ENCODE data around the gene TLE4.
"Not testable (repeated sequence)": the region's sequence is repeated elsewhere in the genome, so short reads cannot be mapped to it uniquely, and the experiment has no call there.

The TLE4 gene

DNA sequence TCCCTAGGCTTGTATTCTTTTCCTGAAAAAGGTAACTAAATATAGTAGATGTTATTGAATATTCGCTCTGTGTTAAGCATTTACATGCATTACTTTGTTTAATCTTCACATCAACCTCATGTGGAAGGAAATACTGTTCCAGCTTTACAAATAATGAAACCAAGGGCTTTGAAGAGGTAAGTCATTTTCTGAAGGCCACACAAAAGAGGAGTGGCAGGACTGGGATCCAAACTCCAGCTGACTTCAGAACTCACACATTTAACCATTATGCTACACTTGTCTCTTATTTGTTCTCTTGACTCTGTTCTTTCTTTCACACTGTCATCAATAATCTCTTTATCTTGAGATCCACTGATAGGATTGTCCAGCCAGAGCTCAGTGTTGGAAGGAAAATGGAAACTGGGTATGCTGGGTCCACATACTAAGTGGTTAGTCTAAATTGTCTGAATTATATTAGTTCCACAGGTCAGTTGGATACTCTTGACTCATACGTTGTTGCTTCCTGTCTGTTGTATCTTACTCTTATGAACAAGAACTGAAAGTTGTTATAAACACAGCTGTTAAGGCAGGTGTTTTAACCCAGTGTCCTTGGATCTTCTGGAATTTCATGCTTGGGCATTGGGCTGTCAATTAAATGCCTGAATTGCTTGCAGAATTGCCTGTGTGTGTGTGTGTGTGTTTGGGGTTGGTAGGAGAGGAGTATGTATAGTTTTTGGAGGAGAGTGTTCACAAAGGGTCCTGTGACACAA, 65.6 kb downstream of the TLE4 start:
- peak; percentile 19 for DNase-seq (ENCODE audit: low spot score)

DNA sequence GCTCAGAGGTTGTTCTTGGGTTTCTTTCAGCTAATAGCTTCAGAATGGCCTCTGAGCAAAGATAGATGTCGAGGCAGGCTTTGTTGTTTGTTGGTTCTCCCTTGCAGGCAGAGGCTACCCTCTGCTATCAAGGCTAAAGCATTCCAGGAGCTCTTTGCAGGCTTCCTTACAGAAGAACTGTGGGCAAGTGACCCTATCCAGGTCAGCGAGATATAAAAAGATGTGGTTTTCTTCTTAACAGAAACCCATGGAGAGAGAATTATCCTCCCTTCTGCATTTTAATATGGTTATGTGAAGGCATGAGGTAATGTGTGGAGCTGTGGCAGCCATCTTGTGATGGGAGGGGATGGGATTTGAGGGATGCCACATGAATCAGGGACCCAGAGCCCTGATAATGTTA, 67.0 kb downstream of the TLE4 start:
- DNase-seq (ENCODE audit: low spot score): no peak

DNA sequence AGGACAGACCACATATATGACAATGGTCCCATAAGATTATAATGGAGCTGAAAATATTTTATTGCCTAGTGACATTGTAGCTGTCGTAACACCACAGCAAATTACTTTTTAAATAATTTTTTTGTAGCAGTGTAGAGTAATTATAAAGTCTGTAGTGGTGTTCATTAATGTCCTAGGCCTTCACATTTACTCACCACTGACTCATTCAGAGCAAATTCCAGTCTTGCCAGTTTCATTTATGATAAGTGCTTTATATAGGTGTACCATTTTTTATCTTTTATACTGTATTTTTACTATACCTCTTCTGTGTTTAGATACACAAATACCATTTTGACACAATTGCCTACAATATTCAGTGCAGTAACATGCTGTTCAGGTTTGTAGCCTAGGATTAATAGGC, 67.6 kb downstream of the TLE4 start:
- DNase-seq (ENCODE audit: low spot score): no peak

DNA sequence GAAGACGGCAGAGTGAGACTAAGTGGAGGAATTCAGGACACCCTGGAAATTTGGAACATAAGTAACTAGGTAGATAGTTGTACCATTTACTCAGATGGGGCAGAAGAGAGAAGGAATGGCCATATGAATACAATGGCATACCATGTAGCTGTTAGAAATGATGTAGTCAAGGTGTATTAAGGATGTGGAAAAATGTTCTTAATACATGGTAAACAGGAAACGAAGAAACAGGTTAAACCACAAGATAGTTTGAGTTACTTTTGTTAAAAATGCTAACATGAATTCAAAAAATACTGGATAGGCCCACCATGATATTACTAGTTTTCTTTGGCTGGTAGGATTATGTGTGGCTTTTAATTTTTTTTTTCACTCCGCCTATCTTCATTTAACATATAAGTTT, 68.3 kb downstream of the TLE4 start:
- DNase-seq (ENCODE audit: low spot score): not testable (repeated sequence)

DNA sequence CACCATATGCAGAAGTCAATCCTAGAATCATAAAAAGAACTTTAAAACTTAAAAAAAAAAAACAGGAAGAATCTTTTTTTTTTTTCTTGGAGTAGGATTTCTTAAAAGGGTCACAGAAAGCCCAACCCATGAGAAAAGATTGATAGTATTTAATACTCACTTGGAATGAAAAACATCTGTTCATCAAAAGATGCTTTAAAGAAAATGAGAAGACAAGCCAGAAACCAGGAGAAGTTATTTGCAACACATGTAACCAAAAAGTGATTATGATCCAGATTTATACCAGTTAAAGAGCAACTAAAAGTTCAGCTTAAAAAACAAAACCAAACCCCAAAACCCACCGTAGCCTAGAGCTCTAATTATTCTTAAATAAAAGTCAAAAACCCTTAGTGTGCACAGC, 69.3 kb downstream of the TLE4 start:
- DNase-seq (ENCODE audit: low spot score): no peak

DNA sequence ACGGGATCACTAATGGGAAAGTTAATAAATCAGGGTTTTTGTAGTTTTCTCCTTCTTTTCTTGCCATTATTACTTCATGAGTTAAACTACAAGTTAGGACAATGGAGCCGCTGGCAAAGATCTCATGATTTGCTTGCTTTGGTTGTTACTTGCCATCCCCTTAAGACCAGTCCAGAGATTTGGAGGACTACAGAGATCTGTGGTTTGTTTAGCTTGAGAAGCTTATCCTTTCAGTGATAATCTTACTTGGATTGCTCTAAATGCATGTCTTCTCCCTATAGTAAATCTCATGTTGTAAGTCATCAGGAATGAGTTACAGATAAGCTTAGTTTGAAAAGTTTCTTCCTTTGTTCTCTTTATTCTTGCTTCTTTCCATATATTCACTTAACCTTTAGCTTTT, 70.9 kb downstream of the TLE4 start:
- DNase-seq (ENCODE audit: low spot score): no peak

DNA sequence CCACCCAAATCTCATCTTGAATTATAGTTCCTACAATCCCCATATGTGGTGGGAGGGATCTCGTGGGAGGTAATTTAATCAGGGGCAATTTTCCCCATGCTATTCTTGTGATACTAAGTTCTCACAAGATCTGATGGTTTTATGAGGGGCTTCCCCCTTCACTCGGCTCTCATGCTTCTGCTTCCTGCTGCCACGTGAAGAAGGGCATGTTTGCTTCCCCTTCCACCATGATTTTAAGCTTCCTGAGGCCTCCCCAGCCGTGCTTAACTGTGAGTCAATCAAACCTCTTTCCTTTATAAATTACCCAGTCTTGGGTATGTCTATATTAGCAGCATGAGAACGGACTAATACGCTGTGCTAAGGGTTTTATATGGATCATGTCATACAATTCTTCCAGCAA, 72.3 kb downstream of the TLE4 start:
- no peak for DNase-seq (ENCODE audit: low spot score)

DNA sequence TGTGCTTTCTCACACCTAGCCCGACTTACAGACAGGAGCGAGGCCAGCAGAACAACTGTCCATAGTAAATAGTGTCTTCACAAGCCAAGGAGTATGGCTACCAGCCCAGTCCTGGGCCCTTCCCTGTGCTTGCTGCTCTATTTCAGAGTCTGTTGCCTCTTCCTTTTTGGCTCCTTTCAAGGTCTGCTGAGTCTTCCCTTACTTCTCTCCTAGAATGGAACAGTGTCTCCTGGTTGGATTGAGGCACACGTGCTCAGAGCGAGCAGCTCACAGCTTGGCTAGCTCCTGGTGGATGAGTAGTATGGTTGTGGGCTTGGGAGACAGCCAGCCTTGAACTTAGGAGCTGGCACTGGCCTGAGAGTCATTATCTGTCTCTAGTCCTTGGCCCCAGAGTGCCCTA, 72.8 kb downstream of the TLE4 start:
- no peak for DNase-seq (ENCODE audit: low spot score)

DNA sequence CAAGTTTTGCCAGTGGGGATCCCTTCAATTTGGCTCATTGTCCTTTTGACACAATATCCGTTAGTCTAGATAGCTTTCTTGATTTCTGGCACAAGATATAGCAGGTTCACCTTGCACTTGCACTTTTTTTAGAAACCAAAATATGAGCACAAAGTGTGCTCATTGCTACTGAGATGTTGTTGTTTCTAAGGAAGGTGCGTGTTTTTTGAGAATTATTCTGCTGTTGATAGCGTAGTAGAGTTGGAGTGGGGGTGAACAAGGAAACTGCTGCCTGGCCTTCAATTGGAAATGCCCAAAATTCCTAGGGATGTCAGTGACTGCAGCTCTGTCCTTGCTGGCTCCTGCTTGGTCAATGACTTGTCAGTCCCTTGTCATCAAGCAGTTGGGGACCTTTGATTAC, 73.3 kb downstream of the TLE4 start:
- DNase-seq (ENCODE audit: low spot score): no peak

DNA sequence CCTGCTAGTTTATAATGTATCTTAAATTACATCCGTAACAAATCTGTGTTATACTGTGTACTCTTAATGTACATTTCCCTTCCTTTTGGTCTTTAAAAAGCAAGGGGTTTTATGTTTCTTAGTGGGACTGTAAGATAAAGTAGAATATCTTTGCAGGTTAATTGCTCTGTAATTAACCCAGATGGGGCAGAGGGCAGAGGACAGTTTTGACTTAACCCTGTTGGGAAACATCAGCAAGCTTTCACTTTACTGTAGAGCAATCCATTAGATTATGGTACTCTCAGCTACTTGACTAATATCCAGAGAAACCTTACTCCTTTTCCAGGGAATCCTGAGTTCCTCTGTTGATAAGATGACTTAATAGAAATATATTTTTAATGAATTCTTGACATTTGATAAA, 74.3 kb downstream of the TLE4 start:
- DNase-seq (ENCODE audit: low spot score): no peak

DNA sequence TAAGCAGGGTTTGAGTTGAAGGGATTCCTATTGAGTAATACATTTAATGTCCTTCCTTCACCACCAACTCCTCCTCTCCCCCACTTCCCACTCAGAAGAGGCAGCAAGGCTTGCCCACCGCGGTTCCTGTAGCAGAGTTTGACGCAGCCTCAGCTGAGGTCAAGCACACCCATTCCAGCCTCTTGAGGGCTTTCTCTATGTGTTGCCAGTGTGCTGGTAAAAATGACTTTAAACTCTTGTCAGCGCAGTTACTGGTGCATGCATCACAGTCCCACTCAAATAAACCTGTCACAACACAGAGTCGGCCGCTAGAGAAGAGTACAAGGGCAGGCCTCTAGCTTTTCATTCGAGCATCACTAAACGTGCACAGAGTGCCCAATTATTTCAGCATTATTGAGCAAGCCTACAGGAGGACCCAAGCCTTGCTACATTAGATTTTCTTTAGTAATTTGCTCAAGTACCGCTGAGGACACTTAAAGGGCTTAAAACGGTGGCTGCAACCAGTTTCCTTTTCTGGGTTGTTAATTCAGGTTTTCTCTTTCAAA, 79.6 kb downstream of the TLE4 start:
- DNase-seq (ENCODE audit: low spot score): no peak

DNA sequence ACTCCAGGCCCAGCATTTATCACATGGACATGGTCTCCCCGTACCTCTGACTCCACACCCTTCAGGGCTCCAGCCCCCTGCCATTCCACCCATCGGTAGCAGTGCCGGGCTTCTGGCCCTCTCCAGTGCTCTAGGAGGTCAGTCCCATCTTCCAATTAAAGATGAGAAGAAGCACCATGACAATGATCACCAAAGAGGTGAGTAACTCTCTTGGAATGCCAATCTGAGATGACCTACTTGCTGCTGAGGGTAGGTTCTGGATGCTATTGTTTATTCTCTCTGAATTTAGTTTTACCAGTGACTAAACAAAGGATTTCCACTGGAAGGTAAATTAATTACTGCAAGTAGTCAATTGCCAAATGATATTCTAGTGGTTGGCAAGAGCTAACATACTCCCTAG, 80.8 kb downstream of the TLE4 start:
- peak; percentile 8 for DNase-seq (ENCODE audit: low spot score)

DNA sequence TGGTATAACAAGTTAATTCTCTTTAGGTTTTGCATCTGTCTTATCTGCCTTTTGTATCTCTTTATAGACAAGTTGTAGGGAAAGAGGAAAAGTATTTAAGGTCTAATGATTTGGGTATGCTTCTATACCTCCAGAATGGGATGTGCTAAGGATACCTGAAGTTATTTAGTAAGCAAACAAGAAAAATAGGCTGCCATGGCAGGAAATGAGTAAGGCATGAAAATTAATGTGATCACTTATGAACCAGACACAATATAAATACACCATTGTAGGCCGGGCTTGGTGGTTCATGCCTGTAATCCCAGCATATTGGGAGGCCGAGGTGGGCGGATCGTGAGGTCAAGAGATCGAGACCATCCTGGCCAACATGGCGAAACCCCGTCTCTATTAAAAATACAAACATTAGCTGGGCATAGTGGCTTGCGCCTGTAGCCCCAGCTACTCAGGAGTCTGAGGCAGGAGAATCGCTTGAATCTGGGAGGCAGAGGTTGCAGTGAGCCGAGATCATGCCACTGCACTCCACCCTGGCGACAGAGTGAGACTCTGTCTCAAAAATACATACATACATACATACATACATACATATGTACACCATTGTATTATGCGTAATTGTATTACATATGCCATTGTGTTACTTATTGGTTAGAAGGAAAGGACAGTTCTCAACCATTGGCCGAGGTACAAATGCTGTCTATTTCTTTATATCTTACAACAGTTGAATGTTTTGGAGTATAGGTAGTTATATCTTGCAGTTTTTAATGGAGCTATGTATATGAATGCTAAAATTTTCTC, 83.0 kb downstream of the TLE4 start:
- not testable (repeated sequence) for DNase-seq (ENCODE audit: low spot score)

DNA sequence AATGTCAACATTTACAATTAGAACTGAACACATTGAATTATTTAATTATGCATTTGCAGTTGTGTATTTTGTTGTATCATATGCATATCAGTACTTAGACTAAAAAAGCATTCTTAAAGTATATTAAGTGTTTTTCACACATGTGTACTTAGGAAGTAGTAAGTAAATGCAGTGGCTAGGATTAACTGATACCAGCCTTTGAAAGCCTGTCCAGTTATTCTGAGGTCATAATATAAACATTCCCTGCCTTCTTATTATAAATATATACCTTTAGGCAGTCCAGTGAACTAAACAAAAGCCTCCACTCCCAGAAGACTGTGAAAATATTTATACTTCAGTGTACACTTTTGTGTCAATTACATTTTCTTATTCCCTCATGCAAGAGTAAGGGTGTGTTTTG, 83.8 kb downstream of the TLE4 start:
- DNase-seq (ENCODE audit: low spot score): no peak

DNA sequence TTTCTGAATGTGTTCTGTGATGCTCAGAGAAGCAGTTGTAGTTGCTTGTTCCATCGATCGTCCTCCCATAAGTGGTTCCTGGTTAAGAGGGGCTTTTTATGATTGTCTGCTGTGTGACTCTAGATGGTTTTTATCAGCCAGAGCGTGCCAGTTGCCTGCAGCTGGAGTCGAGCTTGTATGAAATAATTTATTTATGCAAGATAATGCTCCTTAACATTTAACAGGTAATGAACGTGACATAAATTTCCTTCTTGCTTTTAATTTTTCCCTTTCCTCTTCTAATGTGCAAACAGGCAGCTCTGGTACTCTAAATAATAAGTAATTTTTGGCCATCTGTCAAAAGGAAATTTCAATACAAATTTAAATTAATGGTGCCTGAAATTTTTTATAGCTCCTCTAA, 84.4 kb downstream of the TLE4 start:
- no peak for DNase-seq (ENCODE audit: low spot score)

DNA sequence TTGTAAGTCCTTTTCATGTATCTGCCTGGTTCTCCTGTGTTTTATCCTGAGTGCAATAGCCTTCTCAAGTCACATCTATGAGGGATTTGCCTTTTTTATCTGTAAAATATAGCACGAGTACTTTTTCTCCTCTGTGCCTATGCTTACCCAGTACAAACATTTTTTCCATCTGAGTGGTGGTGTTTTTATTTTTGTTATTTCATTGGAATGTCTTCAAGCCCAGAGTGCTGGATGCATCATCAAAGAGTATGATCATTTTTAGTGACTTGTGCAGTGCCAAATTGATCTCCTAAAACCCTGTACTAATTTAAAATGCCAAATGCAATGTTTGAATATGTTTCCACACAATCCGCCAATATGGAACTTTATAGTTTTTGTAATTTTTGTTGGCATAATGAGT, 86.1 kb downstream of the TLE4 start:
- no peak for DNase-seq (ENCODE audit: low spot score)

DNA sequence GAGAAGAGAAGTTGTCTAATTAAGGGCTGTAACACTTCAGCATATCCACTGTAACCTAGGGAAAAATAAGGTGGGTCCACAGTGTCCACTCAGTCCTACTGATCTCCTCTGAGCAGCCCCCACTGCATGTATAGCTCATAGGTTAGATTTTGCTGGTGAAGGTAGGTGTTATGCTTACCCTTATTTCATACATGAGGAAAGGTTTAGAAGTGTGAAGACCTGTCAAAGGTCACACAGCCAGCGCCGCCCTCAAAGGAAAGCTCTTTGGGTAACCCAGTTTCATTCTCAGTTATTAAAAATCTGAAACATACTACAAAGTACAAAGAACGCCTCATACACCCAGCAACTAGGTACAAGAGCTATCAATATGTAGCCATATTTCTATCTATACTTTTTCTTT, 87.2 kb downstream of the TLE4 start:
- DNase-seq (ENCODE audit: low spot score): no peak

DNA sequence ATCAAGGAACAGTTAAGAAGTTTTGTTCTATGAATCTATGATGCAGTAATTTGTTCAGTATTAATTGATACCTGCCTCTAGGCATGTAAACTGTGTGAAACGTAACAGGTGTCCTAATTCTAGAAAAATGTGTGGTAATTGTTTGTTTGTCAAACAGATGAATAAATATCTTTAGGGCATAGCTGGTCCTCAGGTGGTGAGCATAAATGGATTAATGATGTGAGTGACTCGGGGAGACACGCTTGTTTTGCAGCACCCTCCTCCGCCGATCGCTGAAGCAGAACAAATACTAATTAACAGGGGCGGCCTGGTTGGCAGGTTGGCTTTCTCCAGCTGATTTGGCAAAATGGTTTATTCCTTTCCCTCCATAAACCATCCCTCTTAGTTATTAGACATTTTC, 88.8 kb downstream of the TLE4 start:
- DNase-seq (ENCODE audit: low spot score): no peak

DNA sequence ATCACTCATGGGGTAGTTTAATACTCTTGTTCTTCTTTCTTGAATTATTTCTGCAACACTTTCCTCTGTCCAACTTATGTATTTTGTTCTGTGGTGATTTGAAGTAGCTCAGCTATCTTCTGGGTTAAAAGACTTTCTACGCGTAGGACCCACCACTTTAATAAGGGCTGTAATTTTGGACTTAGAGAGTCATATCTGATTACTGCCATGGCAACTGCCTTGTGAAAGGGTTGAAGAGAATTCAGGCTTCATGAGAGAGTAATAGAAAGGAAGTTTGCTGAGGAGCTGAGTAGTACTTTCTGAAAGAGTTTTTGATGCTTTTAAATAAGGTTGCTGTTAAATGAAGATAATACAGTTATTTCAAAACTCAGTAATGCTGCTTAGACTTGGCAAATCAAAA, 89.5 kb downstream of the TLE4 start:
- DNase-seq (ENCODE audit: low spot score): no peak

DNA sequence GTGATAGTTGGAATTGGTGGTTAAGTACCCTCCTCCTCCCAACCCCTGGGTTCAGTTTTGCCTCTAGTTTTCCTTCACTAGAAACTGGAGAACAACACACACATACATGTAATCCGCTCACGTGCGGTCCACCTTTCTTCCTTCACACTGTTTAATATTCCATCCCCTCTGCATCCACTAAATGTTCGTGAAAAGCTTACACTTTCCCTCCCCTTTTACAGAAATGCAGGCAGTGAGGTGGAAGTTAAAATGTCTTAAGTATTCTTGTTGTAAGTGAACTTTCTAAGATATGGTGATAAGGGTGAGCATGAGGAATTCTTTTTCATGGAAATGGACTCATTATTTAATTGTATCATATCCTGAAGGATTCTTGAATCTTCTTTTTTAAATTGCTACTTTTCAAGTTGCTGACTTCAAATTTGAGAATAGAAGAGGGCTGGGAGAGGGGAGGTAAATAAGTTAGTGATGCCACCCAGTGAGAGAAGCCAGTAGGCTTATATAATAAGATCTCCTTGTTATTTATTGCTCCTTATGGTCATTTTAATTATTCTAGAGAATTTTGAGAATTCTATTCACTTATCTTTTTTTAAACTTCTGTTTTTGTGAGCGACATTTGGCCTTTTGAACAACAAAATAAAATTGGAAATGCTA, 90.2 kb downstream of the TLE4 start:
- DNase-seq (ENCODE audit: low spot score): no peak

DNA sequence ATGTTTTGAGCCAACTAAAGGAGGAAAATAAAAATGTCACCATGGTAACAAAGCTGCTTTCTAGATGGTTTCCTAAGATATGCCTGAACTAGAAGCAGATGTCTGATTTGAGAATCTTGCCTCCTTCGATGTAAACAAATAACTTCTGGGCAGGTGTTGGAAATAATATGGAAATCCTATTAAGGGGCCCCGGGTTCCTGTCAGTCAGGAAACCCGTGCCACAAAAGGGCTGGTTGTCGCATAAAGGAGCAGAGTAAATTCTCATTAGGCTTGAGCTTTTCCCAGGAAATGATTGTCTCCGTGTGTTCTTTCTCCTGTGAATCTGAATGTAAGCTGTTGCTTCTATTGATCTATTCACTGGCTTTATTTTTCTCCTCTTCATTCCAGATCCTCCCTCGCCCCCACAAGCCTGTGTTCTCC, 90.8 kb downstream of the TLE4 start:
- DNase-seq (ENCODE audit: low spot score): no peak

DNA sequence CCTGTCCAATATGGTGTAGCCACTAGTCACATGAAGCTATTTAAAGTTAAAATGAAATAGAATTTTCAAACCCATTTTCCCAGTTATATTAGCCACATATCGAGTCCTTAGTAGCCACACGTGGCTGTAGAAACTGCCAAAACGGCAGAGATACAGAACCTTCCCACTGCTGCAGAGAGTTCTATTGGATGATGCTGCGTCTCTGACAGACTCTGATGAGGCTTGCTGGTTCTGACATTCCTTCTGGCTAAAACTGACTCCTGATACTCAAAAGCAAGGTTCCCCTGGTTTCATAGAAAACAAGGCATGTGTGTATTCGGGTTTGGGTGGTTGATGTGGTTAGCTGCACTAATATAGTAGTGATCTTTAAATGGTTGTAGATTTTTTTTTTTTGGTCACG, 91.5 kb downstream of the TLE4 start:
- DNase-seq (ENCODE audit: low spot score): no peak

DNA sequence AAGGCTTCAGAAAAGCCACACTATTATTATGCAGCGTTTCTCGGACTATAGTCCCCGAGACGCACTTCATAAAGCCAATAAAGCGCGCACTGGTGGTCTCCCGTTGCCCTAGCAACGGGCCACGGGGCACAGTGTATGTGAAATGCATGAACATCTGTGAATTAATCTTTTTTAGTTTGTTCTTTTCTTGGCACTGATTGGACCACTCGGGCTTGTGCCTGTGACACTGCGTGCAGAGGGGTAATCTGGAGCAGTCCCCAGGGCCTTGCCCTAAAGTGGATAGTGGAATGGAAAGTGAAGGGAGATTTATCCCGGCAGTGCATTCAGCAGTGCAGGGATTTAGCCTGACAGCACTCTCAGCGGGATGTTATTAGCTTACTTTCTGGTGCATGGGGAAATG, 92.1 kb downstream of the TLE4 start:
- DNase-seq (ENCODE audit: low spot score): no peak

Measured in kidney capillary endothelial cell (primary cell).